ENCODE results near the gene FMR1NB.

Gene FMR1NB, protein sequence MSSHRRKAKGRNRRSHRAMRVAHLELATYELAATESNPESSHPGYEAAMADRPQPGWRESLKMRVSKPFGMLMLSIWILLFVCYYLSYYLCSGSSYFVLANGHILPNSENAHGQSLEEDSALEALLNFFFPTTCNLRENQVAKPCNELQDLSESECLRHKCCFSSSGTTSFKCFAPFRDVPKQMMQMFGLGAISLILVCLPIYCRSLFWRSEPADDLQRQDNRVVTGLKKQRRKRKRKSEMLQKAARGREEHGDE

DNA sequence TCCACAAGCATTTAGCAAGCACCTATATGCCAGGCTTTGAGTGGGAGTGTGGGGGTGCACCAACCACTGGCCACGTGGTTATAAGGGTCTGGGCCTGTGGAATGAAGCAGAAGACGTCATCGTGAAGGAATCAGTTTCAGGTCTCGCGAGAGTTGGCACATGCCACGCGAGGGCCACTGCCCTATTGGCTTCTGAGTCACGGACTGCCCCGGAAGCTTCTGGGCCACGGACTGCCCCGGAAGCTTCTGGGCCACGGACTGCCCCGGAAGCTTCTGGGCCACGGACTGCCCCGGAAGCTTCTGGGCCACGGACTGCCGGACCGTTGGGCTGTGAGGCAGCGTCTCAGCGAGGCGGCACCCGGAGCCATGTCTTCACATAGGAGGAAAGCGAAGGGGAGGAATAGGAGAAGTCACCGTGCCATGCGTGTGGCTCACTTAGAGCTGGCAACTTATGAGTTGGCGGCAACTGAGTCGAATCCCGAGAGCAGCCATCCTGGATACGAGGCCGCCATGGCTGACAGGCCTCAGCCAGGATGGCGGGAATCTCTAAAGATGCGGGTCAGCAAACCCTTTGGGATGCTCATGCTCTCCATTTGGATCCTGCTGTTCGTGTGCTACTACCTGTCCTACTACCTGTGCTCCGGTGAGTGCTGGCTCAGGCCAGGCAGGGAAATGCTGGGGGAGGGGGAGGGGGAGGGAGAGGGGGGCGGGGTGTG is at the start of gene FMR1NB:
Gene FMR1NB (plus strand): TSS at position 300 of the 715 bp plus-strand sequence. CDS start 66 bp downstream, at position 366.
- no peak for DNase-seq (ENCODE audit: low read depth)

DNA sequence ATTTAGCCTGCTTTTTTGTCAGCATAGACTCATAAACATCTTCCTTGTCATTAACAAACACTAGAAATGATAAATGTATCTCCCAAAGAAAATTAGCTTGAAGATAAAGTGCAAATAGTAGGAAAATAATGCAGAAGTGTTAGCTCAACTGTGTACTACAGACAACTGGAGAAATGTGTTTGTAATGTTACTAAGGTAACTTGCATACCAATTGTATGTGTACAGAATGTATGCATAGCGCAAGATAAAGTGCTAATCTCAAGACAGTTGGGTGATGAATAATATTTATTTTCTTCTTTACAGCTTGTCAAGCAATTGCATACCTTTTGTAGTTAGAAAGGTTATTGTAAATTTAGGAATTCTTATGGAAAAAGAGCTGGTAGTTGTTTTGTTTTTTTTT is 47.3 kb upstream of the FMR1NB start:
- DNase-seq (ENCODE audit: low read depth) = no peak

GRCh38 chrX:147935156-147935758 is 45.9 kb upstream of the FMR1NB start:
- no peak for DNase-seq (ENCODE audit: low read depth)

DNA sequence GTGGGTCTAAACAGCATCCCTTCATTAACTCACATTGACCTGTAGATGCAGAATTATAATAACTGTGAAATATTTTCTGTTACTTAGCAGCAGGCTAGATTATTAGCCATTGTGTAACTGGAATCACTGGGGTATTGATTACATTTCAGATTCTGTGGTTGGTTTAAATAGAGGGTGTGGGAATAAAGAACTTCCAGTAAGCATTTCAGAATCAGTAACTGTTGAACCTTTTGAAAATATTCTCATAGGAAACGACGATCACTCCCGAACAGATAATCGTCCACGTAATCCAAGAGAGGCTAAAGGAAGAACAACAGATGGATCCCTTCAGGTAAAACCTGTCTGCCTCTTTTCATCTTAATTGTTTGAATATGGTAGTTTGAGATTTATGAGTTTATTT is 35.9 kb upstream of the FMR1NB start:
- DNase-seq (ENCODE audit: low read depth) = no peak

DNA sequence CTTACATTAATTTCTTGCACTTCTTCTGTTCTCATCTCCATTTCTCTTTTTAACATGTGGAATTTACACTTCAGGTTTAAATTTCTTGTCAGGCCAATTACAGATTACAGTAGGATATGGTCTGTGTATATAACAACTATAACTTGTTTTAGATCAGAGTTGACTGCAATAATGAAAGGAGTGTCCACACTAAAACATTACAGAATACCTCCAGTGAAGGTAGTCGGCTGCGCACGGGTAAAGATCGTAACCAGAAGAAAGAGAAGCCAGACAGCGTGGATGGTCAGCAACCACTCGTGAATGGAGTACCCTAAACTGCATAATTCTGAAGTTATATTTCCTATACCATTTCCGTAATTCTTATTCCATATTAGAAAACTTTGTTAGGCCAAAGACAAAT is 32.6 kb upstream of the FMR1NB start:
- DNase-seq (ENCODE audit: low read depth) = no peak

- DNase-seq (ENCODE audit: low read depth) = no peak
Observed at GRCh38 chrX:147950352-147950751, 30.8 kb upstream of the FMR1NB start.

GRCh38 chrX:147953976-147954375 is 27.2 kb upstream of the FMR1NB start:
- no peak for DNase-seq (ENCODE audit: low read depth)

GRCh38 chrX:147957291-147957690 is 23.8 kb upstream of the FMR1NB start:
- no peak for DNase-seq (ENCODE audit: low read depth)

- peak; percentile 18 for DNase-seq (ENCODE audit: low read depth)
Observed at GRCh38 chrX:147958291-147958690, 22.8 kb upstream of the FMR1NB start.

- no peak for DNase-seq (ENCODE audit: low read depth)
Observed at GRCh38 chrX:147960722-147961121, 20.4 kb upstream of the FMR1NB start.

- no peak for DNase-seq (ENCODE audit: low read depth)
Observed at GRCh38 chrX:147962476-147962875, 18.7 kb upstream of the FMR1NB start.

GRCh38 chrX:147978931-147979330 is 2.2 kb upstream of the FMR1NB start:
- DNase-seq (ENCODE audit: low read depth) = no peak

DNA sequence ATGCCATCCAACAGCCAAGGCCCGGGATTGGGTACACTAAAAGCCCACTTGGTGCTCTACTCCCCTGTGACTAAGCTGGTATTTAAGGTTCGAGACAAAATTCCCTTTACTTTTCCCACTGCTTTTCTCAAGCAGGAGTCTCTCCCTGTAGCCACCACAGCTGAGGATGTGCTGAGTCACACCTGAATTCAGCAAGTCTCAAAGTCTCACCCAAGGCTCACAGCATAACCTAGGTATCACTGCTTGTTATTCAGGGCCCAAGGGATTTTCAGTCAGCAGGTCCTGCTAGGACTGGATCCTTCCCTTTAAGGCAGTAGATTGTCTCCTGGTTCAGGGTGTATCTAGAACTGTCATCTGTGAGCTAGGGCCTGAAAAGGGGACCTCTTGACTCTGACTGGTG is 39.2 kb downstream of the FMR1NB start:
- DNase-seq (ENCODE audit: low read depth) = no peak

DNA sequence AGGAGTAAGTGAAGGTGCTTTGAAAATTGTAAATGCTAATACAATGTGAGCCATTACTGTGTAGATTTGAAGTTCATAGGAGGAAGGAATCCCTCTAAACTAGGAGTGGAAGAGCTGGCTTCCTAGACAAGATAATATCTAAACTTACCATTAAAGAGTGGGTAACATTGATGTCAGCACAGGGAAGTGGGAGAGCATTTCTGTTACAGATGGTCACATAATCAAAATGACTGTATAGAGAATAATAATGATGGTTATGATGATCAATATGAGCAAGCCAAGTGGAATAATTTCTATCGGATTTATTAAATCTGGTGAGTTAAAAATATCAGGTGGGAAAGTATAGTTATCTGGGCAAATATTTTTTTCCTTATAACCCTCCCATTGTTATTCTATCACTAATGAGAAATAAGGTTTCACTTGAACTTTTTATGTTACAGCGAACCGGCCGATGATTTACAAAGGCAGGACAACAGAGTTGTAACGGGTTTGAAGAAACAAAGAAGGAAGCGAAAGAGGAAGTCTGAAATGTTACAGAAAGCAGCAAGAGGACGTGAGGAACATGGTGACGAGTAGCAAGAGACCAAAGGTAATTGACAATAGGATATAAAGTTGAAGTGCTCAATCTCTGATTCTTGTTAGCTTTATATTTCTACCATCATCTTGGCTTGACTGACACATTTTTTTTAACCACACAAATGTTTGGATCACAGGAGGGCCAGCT is 43.5 kb downstream of the FMR1NB start:
- no peak for DNase-seq (ENCODE audit: low read depth)

GRCh38 chrX:148035380-148035779 is 54.2 kb downstream of the FMR1NB start:
- DNase-seq (ENCODE audit: low read depth) = no peak

- no peak for DNase-seq (ENCODE audit: low read depth)
Observed at GRCh38 chrX:148037020-148037419, 55.9 kb downstream of the FMR1NB start.

GRCh38 chrX:148043271-148043855 is 62.2 kb downstream of the FMR1NB start:
- no peak for DNase-seq (ENCODE audit: low read depth)

DNA sequence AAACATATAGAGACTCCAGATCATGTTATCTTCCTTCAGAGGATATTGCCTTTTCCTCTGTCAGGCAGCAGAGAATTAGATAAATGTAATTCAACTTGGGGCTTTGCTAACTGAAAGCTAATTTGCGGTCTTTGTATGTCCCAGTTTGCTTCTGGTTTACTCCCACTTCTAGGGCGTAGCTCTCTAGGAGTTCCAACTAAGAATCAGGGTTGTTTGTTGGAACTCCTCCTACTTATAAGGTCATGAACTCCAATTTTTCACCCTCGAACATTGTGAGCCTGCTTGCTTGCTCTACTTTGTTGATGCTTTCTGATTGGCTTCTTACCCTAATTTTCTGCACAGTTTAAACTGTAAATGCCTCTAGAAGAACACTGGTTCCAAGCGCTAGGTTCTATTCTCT is 66.1 kb downstream of the FMR1NB start:
- DNase-seq (ENCODE audit: low read depth) = no peak

DNA sequence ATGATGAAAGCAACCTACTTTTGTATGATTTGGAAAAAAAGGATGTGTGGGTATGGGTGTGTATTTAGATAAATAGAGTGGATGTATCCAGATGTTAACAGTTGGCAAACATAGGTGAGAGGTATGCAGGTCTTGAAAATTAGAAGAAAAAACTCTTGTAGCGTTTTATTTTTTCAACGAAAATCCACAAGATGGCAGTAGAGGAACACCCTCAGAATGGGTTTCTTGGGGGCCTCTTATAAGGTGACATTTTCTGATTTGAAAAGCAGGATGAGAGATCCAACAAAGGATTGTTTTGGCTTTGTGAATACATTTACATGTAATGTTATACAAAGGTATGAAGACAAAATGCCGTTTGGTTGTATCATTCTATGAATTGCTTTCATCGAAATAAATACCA is 68.3 kb downstream of the FMR1NB start:
- no peak for DNase-seq (ENCODE audit: low read depth)

- DNase-seq (ENCODE audit: low read depth) = no peak
Observed at GRCh38 chrX:148051973-148052372, 70.8 kb downstream of the FMR1NB start.

GRCh38 chrX:148067285-148067684 is 86.1 kb downstream of the FMR1NB start:
- no peak for DNase-seq (ENCODE audit: low read depth)

DNA sequence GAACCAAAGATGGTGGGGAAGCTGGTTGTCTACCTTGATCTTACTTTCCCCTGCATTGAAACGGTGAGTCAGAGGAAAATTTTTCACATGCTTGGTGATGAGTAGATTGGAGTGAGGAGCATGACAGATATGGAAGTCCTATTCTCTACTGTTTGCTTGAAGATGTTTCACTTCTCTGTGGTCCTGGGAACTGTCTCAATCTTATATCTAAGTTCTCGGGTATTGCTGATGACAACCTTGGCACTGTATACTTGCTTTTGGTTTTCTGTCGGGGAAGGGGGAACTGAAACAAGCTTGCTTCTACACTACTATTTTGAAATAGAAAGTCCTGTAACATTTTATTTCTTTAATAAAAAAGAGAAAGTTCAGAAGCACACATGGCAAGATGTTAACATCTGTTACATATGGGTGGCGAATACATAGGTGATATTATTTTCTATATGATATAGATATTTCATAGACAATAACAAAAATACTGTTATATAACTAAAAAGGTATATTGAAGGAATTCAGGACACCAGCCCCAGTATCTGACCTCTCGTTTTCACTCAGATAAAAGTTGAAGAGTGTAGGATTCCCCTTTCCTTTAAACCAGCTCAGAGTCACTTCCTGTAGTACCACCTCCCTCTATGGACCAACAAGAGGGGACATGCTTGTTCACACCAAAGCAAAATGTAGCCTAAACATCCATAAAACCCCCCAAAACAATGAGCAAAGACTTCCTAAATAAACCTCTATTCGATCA is 88.8 kb downstream of the FMR1NB start:
- DNase-seq (ENCODE audit: low read depth) = no peak
